HepG2 (cell line): ENCODE measurements around the gene ATXN7L3. TPM values are rescaled to one million over a fixed set of nuclear protein-coding genes. Genes with fewer than 3 reads are reported as not detected.

Source experiments
- BCL3 ChIP-seq: sonication (generic); formaldehyde crosslinking; IDR thresholded peaks from 2 replicates; pipeline ENCODE4 v1.5.1; 2020; ENCODE audit warnings: mild to moderate bottlenecking, missing genetic modification reagents, moderate library complexity
- CREB3 ChIP-seq: sonication (generic); formaldehyde crosslinking; IDR thresholded peaks from 2 replicates; pipeline ENCODE4 v1.5.0; 2020; ENCODE audit warnings: missing genetic modification reagents
- GATAD1 ChIP-seq: IDR thresholded peaks from 2 replicates; pipeline ENCODE4 v1.6.1; 2016; ENCODE audit warnings: missing genetic modification reagents, missing compliant biosample characterization
- HOXA3 ChIP-seq: sonication (generic); formaldehyde crosslinking; IDR thresholded peaks from 2 replicates; pipeline ENCODE4 v1.5.0; 2020; ENCODE audit warnings: missing genetic modification reagents
- MAFG ChIP-seq: sonication (generic); formaldehyde crosslinking; IDR thresholded peaks from 2 replicates; pipeline ENCODE4 v1.5.1; 2020; ENCODE audit warnings: mild to moderate bottlenecking, missing genetic modification reagents
- MAZ ChIP-seq, 2 experiments: sonication (generic) in 1 of 2; formaldehyde crosslinking in 1 of 2; IDR thresholded peaks; 2 replicates each; pipeline versions ENCODE4 v1.5.0 to v1.6.1; 2012 to 2020; ENCODE audit warnings: low read depth in 2 of 2, mild to moderate bottlenecking in 2 of 2, borderline replicate concordance in 1 of 2, improper control_type of control experiment in 1 of 2, low read length in 1 of 2, missing genetic modification reagents in 1 of 2, moderate library complexity in 1 of 2
- MTF1 ChIP-seq: sonication (generic); formaldehyde crosslinking; IDR thresholded peaks from 2 replicates; pipeline ENCODE4 v1.5.0; 2020; ENCODE audit warnings: missing genetic modification reagents
- NFE2 ChIP-seq: sonication (generic); formaldehyde crosslinking; IDR thresholded peaks from 2 replicates; pipeline ENCODE4 v1.4.0; 2020; ENCODE audit warnings: missing genetic modification reagents
- PAWR ChIP-seq: sonication (generic); formaldehyde crosslinking; IDR thresholded peaks from 2 replicates; pipeline ENCODE4 v1.4.0; 2020; ENCODE audit warnings: missing genetic modification reagents, mild to moderate bottlenecking, borderline replicate concordance
- RFX3 ChIP-seq: IDR thresholded peaks from 2 replicates; pipeline ENCODE4 v1.6.1; 2016; ENCODE audit warnings: missing biosample characterization, missing genetic modification reagents
- SALL1 ChIP-seq: sonication (generic); formaldehyde crosslinking; IDR thresholded peaks from 2 replicates; pipeline ENCODE4 v1.8.0; 2022; ENCODE audit warnings: mild to moderate bottlenecking, missing genetic modification reagents
- SALL2 ChIP-seq: sonication (generic); formaldehyde crosslinking; IDR thresholded peaks from 2 replicates; pipeline ENCODE4 v1.8.1; 2023; ENCODE audit warnings: mild to moderate bottlenecking, missing genetic modification reagents, inconsistent platforms
- SIX1 ChIP-seq: sonication (generic); formaldehyde crosslinking; IDR thresholded peaks from 2 replicates; pipeline ENCODE4 v1.4.0; 2020; ENCODE audit warnings: missing genetic modification reagents, borderline replicate concordance
- SRF ChIP-seq: IDR thresholded peaks from 2 replicates; pipeline ENCODE4 v1.6.1; 2011; ENCODE audit warnings: mild to moderate bottlenecking, low read depth, low read length, moderate library complexity
- SRSF9 ChIP-seq: fragments of 200-400 bp; formaldehyde crosslinking; IDR thresholded peaks from 2 replicates; pipeline ENCODE4 v1.6.1; 2018; ENCODE audit warnings: borderline replicate concordance, mild to moderate bottlenecking, low read depth, low read length; ENCODE audit not compliant: insufficient read depth, poor library complexity, severe bottlenecking
- TFDP2 ChIP-seq: sonication (generic); formaldehyde crosslinking; IDR thresholded peaks from 2 replicates; pipeline ENCODE4 v1.4.0; 2020; ENCODE audit warnings: missing genetic modification reagents
- ZBTB39 ChIP-seq: sonication (generic); formaldehyde crosslinking; IDR thresholded peaks from 2 replicates; pipeline ENCODE4 v1.5.0; 2020; ENCODE audit warnings: missing genetic modification reagents
- ZNF331 ChIP-seq: sonication (generic); formaldehyde crosslinking; IDR thresholded peaks from 2 replicates; pipeline ENCODE4 v1.4.0; 2020; ENCODE audit warnings: missing genetic modification reagents
- ZNF639 ChIP-seq: conservative IDR thresholded peaks from 2 replicates; pipeline ENCODE4 v1.6.1; 2018; ENCODE audit warnings: missing genetic modification reagents
- ZNF652 ChIP-seq: IDR thresholded peaks from 2 replicates; pipeline ENCODE4 v1.6.1; 2016; ENCODE audit warnings: low read depth, borderline replicate concordance
- ZNF75D ChIP-seq: sonication (generic); formaldehyde crosslinking; IDR thresholded peaks from 2 replicates; pipeline ENCODE4 v1.8.1; 2023; ENCODE audit warnings: missing genetic modification reagents, mild to moderate bottlenecking, borderline replicate concordance
- ZNF761 ChIP-seq: sonication (generic); formaldehyde crosslinking; conservative IDR thresholded peaks from 2 replicates; pipeline ENCODE4 v1.4.0; 2020; ENCODE audit warnings: mild to moderate bottlenecking, missing genetic modification reagents
- ZNF781 ChIP-seq: sonication (generic); formaldehyde crosslinking; IDR thresholded peaks from 2 replicates; pipeline ENCODE4 v1.5.1; 2020; ENCODE audit warnings: borderline replicate concordance, mild to moderate bottlenecking, missing genetic modification reagents; ENCODE audit errors: not compliant biosample characterization
- polyA plus RNA-seq, 8 experiments: library from polyadenylated mRNA; depleted of rRNA in 3 of 8; stranded (reverse) in 7 of 8; unstranded in 1 of 8; fragments of >200 nt; fragmentation: Illumina TruSeq in 4 of 8; extraction: Trizol in 4 of 8; gene quantifications; 2 replicates each; pipeline versions ENCODE4 v1.2.1 to v1.2.3, GENCODE V29; 2011 to 2016; ENCODE audit warnings: low read depth in 4 of 8, missing spikeins in 1 of 8, mixed read lengths in 1 of 8; ENCODE audit not compliant: insufficient read depth in 1 of 8
- total RNA-seq, 5 experiments: library from RNA; depleted of rRNA; stranded (reverse); fragments of >200 nt; fragmentation: Illumina TruSeq; extraction: Trizol; gene quantifications; 2 replicates each; pipeline ENCODE4 v1.2.3, GENCODE V29; 2016; ENCODE audit warnings: low read depth in 1 of 5

Gene ATXN7L3
- total and polyA plus RNA-seq, 2 of the 13 experiments (the other 11 are each of a cell fraction or from before 2014, with no cell fraction given): 44.5 to 59.1 TPM

- TF ChIP-seq SIX1: no peak
- TF ChIP-seq TFDP2 (CRISPR knock-in tag): peak; percentile 26; the same call in 1 of the 2 replicates
- no peak for TF ChIP-seq ZBTB39 (CRISPR knock-in tag)
- no peak for TF ChIP-seq ZNF761
- TF ChIP-seq SRSF9: no peak
- TF ChIP-seq NFE2 (CRISPR knock-in tag): no peak
- no peak for TF ChIP-seq GATAD1
- no peak for TF ChIP-seq ZNF652
- TF ChIP-seq MAZ (IDR thresholded peaks at IDR 0.05; ENCODE audit: borderline replicate concordance, low read depth, low read length): peak; percentile 43
- peak; percentile 4; the same call in 1 of the 2 replicates for TF ChIP-seq MAZ (CRISPR knock-in tag; IDR thresholded peaks at IDR 0.05; ENCODE audit: low read depth)
- TF ChIP-seq ZNF75D (CRISPR knock-in tag): no peak
- no peak for TF ChIP-seq ZNF331 (CRISPR knock-in tag)
- no peak for TF ChIP-seq SRF
- TF ChIP-seq ZNF781 (CRISPR knock-in tag): no peak
- peak; percentile 27; the same call in 1 of the 2 replicates for TF ChIP-seq SALL2 (CRISPR knock-in tag)
- no peak for TF ChIP-seq MTF1 (CRISPR knock-in tag)
- no peak for TF ChIP-seq PAWR (CRISPR knock-in tag)
- TF ChIP-seq SALL1 (CRISPR knock-in tag): 0 out of 2 replicates have a peak, but pooled peaks have one; percentile 9
- peak; percentile 52; the same call in 1 of the 2 replicates for TF ChIP-seq BCL3 (CRISPR knock-in tag)
- no peak for TF ChIP-seq RFX3 (CRISPR knock-in tag)
- 0 out of 2 replicates have a peak, but pooled peaks have one; percentile 35 for TF ChIP-seq CREB3 (CRISPR knock-in tag)
- peak; percentile 48 for TF ChIP-seq HOXA3 (CRISPR knock-in tag)
- TF ChIP-seq ZNF639 (CRISPR knock-in tag): no peak
- TF ChIP-seq MAFG: no peak
These were observed 19.5 kb upstream of the ATXN7L3 start (continued) for GRCh38 chr17:44219108-44219615.
